ENCODE data around the gene GRM8.
A peak's percentile ranks its signal among the peaks of the same experiment; 100 is the strongest.
"Not testable (repeated sequence)": the region's sequence is repeated elsewhere in the genome, so short reads cannot be mapped to it uniquely, and the experiment has no call there.

Gene GRM8

DNA sequence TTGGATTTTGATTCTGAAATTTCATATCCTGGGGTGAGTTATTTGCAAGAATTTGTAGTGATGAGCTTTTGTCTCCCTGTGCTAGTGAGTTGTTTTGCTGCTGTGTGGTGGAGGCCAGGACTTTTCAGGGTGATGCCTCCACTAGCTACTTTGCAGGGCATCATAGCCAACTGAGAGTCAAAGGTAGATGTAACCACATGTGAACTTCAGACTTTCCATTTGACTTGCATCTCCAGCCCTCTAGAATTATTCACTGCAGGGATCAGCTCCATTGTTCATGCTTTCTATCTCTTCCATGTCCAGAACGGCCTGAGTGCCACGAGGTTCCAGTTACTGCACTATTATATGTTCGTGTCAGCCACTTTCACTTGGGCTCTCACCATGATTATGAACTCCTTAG, 534.3 kb downstream of the GRM8 start:
- no peak for DNase-seq (ENCODE audit: low read depth)

DNA sequence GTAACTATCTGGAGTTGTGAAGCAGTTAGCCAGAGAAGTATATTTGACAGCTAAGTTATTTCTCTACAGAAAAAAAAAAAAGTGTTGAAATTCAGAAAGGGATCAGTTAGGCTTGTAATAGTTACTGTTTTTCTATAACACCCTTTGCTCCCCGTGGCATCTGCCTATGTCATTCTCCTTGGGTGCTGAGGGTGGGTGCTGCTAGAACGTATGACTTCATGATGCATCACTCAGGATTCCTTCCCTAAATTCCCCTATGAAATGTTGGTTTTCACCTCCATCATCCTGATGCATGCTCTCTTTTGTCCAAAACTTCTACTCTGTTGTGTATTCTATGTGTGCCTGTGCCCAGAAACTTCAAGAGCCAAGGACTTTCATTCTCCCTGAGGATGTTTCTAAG, 536.4 kb downstream of the GRM8 start:
- DNase-seq (ENCODE audit: low read depth) = no peak

DNA sequence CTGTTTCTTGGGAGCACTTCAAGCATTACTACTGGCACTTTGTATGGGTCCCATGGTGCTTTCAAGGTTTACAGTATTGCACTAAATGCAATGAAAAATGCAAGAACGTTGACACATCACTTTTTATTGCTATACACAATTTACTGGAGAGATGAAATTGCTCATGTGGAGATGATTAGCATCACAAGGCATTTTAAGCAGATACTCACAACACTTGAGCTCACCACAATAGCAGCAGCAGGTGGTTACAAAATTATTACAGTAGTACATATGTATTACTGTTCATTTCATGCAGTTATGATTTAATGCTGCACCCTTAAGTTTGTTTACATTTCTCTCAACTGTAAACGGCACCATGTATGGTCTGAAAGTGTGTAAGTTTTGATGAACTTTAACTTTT, 537.7 kb downstream of the GRM8 start:
- no peak for DNase-seq (ENCODE audit: low read depth)

DNA sequence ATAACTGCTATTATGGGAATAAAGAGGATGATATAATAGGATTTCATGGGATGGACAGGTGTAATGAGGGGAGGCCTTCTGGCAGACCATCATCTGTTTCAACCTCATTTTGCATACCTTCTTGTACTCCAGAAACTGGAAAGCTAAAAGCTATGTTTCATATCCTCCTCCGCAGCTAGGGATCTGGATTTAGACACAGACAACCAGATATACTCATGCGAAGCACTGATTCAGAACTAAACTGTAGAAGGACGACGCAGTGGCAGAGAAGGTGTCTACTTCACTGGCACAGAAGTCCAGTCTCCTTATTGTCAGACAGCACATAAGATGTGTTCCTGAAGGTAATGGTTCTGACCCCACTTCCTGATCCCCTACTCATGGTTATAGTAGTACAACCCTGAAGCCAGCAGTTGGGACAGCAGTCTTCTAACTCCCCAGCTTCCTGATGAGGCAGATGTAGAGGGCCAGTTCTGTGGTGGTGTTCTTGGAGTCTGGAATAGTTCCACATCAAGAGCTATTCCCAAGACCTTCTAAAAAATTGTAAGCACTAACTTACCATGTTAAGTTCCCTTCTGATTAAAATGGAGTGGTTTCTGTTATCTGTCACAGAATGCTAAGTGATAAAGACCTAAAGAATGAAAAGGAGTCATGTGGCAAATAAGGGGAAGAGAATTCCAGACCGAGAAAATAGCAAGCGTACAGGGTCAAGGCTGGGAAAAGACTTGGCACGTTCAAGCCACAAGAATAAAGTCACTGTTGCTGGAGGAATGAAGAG, 550.3 kb downstream of the GRM8 start:
- DNase-seq (ENCODE audit: low read depth) = no peak

DNA sequence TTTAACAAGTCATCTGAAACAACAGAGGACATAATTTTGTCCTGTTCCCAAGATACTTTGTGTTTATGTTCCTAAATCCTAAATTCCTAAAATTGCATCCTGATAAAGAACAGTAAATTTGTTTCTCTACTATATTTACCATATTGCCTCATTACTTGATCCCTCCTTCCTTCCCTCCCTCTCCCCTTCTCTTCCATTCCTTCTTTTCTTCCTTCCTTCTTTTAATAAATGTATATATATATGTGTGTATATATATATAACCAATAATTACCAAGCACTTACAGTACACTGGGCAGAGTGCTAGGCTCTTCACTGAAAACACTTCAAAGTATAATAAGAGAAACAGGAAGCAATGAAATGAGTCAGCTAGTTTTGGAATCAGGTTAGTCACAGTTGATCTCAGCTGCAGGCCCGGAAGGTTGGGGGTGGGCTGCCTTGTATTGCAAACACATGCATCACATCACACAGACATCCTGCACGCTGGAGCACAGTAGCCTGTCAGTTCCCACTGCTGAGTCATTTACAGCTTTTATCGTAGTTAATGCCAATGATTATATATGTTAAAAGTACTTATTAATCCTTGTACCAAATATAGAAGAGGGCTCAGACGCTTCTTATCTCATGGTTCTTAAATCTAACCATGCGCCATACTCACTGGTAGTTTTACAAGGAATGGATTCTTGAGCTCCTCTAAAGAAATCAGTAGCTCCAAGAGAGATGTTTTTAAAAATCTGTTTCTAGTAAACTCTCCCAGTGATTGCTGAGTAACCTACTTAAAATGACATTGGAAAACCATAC, 551.7 kb downstream of the GRM8 start:
- DNase-seq (ENCODE audit: low read depth) = peak; percentile 9

DNA sequence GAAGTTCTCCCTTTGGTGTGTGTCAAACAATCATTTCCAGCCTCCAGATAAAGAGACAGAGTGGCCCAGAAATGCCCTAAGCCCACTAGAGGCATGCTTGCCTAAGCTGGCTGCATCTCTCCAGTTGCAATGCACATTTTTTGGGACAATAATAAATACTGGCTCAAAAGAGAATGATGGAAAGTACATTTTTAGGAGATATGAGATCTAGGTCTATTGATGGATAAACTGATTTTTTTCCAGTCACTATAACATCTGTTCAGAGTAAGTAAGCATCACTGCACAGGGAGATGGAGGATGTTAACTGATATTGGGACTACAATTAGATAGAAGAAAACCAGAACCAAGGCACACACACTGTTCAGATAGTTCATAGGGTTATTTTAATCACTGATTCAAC, 553.0 kb downstream of the GRM8 start:
- DNase-seq (ENCODE audit: low read depth) = no peak

DNA sequence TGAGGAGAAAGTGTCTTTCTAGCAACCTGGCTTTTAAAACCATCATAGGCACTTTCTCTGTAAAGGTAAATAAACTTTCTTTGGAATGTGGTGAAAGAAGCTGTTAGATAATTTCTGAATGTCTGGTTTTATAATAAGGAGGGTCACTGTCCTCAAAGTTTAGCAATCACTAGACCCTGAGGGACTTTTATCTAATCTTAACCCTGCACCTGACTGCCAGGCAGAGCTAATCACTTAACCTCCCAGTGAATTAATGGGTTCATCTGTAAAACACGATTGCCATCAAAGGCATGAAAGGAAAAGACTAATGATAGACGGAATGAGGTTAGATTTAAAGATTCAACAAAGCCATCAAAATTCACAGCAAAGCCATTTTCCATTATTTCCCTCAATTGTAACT, 553.8 kb downstream of the GRM8 start:
- no peak for DNase-seq (ENCODE audit: low read depth)

DNA sequence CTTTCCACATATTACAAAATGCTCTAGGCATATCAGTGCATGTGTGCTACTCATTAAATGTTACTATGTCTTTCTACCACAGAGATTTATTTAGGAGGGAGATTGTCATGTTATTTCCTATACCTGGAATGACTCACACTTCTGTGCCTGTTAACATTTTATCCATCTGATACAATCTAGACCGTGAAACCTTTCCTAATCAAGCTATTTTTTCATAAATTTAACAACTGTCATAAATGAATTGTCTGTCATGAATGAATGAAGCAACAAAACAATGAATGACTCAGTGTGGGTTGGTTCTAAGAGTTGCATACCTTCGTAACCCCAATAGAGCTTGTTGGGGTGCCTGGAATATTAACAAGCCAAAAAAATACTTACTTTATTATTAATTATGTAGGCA, 554.3 kb downstream of the GRM8 start:
- DNase-seq (ENCODE audit: low read depth) = no peak

DNA sequence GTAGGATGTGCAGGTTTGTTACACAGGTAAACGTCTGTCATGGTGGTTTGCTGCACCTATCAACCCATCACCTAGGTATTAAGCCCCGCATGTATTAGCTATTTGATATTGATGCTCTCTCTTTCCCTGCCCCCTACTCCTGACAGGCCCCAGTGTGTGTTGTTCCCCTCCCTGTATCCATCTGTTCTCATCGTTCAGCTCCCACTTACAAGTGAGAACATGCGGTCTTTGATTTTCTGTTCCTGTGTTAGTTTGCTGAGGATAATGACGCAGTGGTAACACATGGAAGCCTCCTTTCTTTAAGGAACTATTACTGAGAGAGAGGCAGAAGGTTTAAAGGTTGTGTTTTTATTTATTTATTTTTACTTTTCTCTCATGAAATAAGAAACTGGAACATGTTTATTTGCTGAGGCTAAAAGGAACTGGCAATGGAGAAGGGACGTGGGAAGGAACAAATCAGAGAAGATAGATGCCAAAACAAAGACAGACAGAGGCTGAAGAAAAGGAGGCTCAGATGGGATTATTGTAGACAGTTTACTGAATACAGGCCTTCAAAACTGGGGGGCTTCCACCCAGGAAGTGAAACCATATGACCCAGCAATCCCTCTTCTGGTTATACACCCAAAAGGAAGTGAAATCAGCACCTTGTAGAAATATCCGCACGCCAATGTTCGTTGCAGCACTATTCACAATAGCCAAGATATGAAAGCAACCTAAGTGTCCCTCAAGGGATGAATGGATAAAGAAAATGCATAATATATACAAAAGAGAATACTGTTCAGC, 556.3 kb downstream of the GRM8 start:
- DNase-seq (ENCODE audit: low read depth) = no peak

DNA sequence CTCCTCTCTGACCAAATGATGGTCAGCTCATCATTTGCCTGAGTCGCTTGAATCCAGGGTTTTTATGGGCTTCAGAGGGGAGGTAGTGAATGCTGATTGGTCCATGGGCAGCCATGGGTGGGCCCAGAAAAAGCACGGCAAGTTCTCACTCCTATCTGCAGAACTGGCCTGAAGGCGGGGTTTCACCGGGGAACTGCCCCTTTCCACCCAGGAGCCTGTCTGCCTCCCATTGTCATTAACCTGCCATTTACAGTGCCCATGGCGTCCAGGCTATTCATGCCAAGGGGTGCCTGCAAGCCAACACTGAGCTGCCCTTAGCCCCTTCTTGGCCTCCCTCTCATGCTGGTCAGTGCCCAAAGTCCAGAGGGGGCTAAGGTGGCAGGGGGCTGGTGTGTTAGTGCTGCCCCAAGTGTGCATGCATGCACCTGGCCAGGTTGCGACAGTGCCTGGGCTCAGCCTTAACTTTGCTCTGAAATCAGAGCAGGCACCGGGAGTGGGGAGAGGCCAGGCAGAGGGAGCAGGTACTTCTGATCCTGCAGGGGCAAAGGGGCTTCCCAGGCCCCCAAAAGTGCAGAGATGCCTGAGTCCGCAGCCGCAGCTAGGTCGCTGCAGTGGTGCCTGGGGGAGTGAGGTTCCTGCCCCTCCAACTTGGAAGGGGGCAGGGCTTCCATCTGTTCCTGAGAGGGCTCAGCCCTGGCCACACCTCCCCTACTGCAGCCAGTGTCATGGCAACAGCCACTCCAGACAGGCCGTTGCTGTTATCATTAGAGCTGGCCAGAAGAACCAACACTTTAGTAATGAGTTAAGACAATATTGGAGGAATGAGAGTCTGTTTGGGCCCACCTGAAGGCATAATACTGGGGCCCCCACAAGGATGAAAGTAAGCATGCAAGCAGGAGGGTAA, 561.6 kb downstream of the GRM8 start:
- DNase-seq (ENCODE audit: low read depth) = no peak

DNA sequence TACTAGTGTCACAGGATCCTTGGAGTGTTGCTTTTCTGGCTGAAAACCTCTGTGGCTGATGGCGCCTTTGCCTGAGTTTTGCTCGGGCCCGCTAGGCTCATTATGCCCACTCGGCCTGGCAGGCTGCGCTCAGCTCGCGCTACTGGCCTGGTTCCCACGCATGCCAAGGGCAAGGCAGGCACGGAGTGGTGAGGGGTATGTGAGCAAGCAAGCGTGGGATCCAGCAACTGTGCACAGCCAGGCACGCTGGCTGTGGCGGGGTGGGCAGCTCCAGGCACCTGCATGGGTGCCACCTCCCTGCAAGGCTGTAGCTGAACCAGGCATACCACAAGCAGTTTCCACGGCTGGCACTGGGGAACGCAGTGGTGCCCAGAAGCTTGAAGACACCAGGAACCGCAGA, 562.6 kb downstream of the GRM8 start:
- no peak for DNase-seq (ENCODE audit: low read depth)

DNA sequence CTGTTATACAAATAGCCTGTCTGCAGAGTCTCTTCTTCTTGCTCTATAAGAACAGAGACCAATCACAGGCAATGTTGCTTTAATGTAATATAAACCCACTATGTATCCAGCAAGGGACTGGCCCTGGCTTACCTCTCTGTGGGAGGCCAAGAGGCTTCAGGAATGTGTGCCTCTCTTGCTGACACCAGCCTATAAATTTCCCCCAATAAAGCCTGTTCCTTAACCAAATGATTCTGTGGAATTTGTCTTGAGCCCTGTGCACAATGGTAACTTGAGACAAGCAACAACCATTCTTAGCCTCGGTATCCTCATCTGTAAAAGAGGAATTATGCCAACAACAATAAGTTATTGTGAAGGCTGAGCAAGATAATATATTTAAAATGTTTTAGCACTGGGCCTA, 563.7 kb downstream of the GRM8 start:
- DNase-seq (ENCODE audit: low read depth) = no peak

DNA sequence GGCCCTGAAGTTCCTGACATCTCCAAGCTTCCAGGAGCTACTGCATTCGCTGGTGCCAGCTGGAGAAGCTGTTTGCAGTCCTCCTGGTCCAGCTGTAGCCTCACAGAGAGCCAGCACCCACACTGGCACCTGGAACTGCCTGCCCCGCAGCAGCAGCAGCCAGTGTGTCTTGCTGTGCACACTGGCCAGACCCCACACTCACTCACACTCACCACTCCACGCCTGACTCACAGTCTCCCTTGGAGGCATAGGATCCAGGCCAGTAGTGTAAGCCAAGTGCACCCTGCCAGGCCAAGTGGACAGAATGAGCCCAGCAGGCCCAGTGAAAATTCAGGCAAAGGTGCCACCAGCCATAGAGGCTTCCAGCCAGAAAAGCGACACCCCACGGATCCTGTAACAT, 566.3 kb downstream of the GRM8 start:
- no peak for DNase-seq (ENCODE audit: low read depth)

DNA sequence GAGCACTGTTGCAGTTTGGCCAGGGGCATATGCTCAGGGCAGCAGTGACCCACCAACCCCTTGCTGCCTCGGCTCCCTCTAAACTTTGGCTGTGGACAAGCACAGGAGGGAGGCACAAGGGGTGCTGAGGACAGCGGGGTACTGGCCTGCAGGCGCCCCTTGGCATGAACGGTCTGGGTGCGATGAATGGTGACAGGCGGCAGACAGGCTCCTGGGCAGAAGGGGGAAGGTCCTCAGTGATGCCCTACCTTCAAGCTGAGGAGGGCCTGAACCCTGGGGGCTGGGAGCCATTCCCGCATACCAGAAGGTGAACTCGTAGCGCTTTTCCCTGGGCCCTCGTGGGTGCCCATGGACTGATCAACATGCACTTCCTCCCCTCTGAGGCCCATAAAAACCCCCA, 567.1 kb downstream of the GRM8 start:
- DNase-seq (ENCODE audit: low read depth) = no peak

DNA sequence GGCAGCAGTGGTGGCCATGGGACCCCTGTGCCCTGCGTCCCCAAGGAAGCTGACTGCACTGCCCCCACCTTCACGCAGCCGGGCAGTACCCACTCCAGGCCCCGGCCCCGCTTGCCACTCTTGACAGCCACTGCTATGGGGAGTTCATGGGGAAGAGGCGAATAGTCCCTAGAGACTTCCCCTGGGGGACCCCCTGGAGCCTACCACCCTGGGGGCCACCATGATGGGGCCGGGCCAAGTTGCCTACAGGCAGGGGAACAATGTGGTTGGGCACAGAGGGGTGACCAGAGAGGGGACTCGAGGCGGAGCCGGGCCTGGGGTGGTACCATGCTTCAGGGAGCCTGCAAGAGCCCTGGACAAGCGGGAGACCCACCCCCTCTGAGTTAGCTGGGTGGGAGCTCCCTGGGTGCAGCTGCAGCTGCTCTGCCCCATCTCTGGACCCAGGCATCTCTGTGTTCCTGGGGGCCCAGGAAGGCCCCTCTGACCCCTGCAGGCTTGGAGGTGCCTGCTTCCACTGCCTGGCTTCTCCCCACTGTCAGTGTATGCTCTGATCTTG, 567.6 kb downstream of the GRM8 start:
- DNase-seq (ENCODE audit: low read depth) = no peak

DNA sequence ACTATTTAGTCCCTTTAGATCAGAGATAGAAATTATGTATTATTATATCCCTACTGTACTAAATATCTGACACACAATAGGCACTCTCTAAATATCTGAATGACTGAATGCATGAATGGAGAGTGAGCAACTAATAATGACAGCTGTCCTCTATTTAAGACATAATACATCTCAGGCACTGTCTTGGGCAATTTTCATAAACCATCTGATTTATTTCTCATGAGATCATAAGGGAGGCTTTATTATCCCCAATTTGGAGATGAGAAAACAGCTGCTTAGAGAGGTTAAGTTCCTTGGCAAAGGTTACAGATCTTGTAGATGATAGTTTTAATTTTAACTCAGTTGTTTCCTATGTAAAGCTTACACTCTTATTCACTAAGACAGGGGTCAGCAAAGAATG, 570.6 kb downstream of the GRM8 start:
- no peak for DNase-seq (ENCODE audit: low read depth)

DNA sequence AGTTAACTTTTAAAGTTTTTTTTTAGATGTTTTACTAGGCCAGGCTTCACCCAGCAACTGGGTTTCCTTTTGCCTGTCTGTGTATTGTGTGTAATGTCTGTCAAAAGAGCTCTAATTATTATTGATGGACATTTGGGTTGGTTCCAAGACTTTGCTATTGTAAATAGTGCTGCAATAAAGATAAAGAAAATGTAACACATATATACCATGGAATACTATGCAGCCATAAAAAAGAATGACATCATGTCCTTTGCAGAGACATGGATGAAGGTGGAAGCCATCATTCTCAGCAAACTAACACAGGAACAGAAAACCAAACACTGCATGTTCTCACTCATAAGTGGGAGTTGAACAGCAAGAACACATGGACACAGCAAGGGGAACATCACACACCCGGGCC, 584.0 kb downstream of the GRM8 start:
- DNase-seq (ENCODE audit: low read depth) = not testable (repeated sequence)

DNA sequence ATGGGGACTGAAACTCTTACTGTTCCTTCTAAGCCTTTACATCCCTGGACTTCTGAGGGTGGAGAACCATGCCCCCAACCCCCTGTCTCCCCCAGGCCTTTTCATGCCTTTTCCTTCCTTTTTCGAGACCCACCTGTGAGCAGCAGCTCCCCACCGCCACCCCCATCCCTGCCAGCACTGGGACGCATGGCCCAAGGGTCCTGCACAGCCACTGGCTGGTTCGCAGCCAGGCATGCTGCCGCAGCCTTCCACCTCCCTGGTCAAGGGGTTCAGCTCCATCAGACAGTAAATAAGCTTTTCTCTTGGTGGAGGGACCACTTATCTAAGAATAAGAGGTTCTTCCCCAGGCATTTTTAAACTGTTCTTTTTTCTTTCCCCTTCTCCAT, 584.4 kb downstream of the GRM8 start:
- no peak for DNase-seq (ENCODE audit: low read depth)

DNA sequence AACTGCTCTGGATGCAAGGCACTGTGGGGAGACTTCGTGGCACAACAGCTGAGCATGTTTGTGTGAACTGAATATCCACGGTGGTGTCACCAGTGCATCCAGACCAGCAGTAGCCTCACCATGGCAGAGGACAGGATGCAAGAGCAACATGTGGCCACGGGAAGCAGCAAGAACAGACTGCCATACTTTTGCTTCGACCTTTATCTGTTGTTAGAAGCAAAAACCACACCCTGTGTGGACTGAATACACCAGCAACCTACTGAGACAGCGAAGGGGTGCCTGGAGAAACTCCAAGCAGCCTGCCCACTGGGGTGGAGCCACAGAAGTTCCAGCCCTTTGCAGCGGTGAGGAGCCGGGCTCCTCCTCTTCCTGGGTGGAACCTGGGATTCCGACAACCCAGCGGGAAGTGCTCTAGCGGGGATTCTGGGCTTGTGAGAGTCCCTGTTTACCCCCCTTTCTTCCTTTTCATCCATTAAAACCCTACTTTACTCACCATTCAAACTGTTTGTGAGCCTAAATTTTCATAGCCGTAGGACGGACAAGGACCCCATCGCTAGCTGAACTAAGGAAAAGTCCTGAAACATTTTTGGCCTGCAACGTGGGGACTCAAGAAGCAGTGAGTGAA, 584.9 kb downstream of the GRM8 start:
- DNase-seq (ENCODE audit: low read depth) = no peak

DNA sequence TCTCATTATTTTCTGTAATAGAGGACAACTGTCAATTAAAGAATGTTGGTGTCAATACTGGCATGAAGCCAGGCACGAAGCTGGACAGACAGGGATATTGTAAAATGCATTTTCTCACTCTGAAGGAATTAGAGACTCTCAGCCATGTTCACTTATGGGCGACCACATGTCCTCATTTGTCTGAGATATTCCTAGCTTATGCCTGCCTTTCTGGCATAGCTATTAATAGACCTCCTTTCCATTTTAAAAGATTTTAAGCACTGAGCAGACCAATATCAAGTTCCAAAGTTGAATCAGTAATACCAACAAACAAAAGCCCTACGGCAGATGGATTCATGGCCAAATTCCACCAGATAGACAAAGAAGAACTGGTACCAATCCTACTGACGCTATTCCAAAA, 589.9 kb downstream of the GRM8 start:
- DNase-seq (ENCODE audit: low read depth) = no peak

DNA sequence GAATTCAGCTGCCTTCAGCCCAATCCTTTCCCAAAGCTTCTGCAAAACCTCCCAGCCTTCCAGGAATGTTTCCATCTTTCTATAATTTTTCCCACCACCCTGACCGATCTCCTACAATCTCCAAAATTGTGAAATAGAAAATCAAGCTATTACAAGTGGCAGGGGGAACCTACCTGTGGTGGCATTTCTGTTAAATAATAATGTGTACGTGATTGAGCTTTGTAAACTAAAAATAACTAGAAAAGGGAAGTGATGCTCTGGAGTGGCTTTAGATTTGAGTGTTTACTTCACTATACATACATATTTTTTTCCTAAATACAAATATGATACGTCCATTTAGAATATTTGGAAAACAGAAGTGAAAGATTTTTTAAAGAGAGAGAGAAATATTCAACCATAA, 593.6 kb downstream of the GRM8 start:
- DNase-seq (ENCODE audit: low read depth) = no peak

All from T follicular helper cell (primary cell).